HCT116 (cell line): ENCODE measurements around the gene DYNLRB1. TPM values are rescaled to one million over a fixed set of nuclear protein-coding genes. Genes with fewer than 3 reads are reported as not detected.

Experiments used
- ATAC-seq: fragments of 200-7000 bp; cut with Tn5 transposase; 2 replicates; pipeline ENCODE4 v1.9.1; 2020; ENCODE audit warnings: mild to moderate bottlenecking, moderate library complexity
- BruUV-seq: library from RNA; stranded (reverse); fragments of 400-500 nt; replicated peaks from 2 replicates; lab custom pipeline; 2021; lab: Mats Ljungman, UMichigan
- CTCF ChIA-PET: fragments of 300-600 bp; sonication (Branson Sonifier 250); formaldehyde crosslinking; loops from one replicate; lab custom pipeline; 2021; ENCODE audit warnings: antibody characterized with exemption; lab: Charles Lee
- POLR2A ChIA-PET: fragments of 300-600, 350-600 bp; sonication (Branson Sonifier 250); formaldehyde crosslinking; loops from one replicate; lab custom pipeline; 2021; ENCODE audit warnings: antibody characterized with exemption; lab: Charles Lee
- RAD21 ChIA-PET, 2 experiments: fragments of 300-600 bp; sonication (Branson Sonifier 250); formaldehyde crosslinking; loops; one replicate each; lab custom pipeline; 2023; ENCODE audit warnings: low total read pairs in 2 of 2; ENCODE audit not compliant: uncharacterized antibody in 2 of 2, unreplicated experiment in 2 of 2, low non-redundant PET in 1 of 2; lab: Charles Lee
- DNase-seq: peaks from one replicate; pipeline ENCODE4 v3.0.0-alpha.2; 2010; ENCODE audit warnings: low read depth, low spot score
- H2AFZ ChIP-seq: fragments of 200-600 bp; shearing (Covaris generic), sonication (generic); 2 replicates; pipeline ENCODE4 v1.6.1; 2017; ENCODE audit warnings: low read depth, mixed run types, mixed read lengths, antibody characterized with exemption, low read length; ENCODE audit not compliant: poor library complexity, severe bottlenecking
- H3K27ac ChIP-seq: 2 replicates; pipeline ENCODE4 v1.5.1; 2012; ENCODE audit warnings: low read depth, low read length
- H3K27me3 ChIP-seq: fragments of 200-600 bp; sonication (generic); 2 replicates; pipeline ENCODE4 v1.6.1; 2016; ENCODE audit warnings: mixed run types, low read length, mixed read lengths; ENCODE audit not compliant: insufficient read depth
- H3K36me3 ChIP-seq, 2 experiments: fragments of 200-500 bp in 1 of 2; fragments of 200-600 bp in 1 of 2; sonication (Bioruptor generic) in 1 of 2; sonication (generic) in 1 of 2; 2 replicates each; pipeline versions ENCODE4 v1.5.1 to v1.6.1; 2014 to 2016; ENCODE audit warnings: low read length in 2 of 2, inconsistent platforms in 1 of 2, mixed read lengths in 1 of 2, mixed run types in 1 of 2; ENCODE audit not compliant: insufficient read depth in 2 of 2, control insufficient read depth in 1 of 2
- H3K4me1 ChIP-seq, 2 experiments: fragments of 200-600 bp in 1 of 2; sonication (generic) in 1 of 2; 2 replicates each; pipeline versions ENCODE4 v1.5.1 to v1.6.1; 2012 to 2017; ENCODE audit warnings: low read length in 2 of 2, inconsistent platforms in 1 of 2, mild to moderate bottlenecking in 1 of 2, mixed read lengths in 1 of 2, mixed run types in 1 of 2, moderate library complexity in 1 of 2; ENCODE audit not compliant: insufficient read depth in 2 of 2, control insufficient read depth in 1 of 2
- H3K4me2 ChIP-seq: fragments of 200-600 bp; sonication (generic); 2 replicates; pipeline ENCODE4 v1.6.1; 2017; ENCODE audit warnings: mixed run types, low read length, mixed read lengths
- H3K4me3 ChIP-seq, 2 experiments: fragments of 200-600 bp in 1 of 2; sonication (generic) in 1 of 2; replicated peaks in 1 of 2; 2 replicates each; pipeline ENCODE4 v1.5.1; 2011 to 2016; ENCODE audit warnings: low read length in 2 of 2, control low read depth in 1 of 2, low read depth in 1 of 2, mild to moderate bottlenecking in 1 of 2, mixed read lengths in 1 of 2, mixed run types in 1 of 2
- H3K79me2 ChIP-seq: fragments of 200-600 bp; sonication (generic); 2 replicates; pipeline ENCODE4 v1.6.1; 2017; ENCODE audit warnings: mild to moderate bottlenecking, mixed run types, low read length, moderate library complexity, mixed read lengths; ENCODE audit not compliant: insufficient read depth
- H3K9ac ChIP-seq: fragments of 200-600 bp; sonication (generic); 2 replicates; pipeline ENCODE4 v1.6.1; 2016; ENCODE audit warnings: low read length, mixed read lengths
- H3K9me2 ChIP-seq: fragments of 200-600 bp; sonication (generic), shearing (Covaris generic); 2 replicates; pipeline ENCODE4 v1.6.1; 2017; ENCODE audit warnings: mixed run types, mild to moderate bottlenecking, moderate library complexity; ENCODE audit not compliant: insufficient read depth
- H3K9me3 ChIP-seq, 2 experiments: fragments of 200-500 bp in 1 of 2; fragments of 200-600 bp in 1 of 2; sonication (Bioruptor generic) in 1 of 2; sonication (generic) in 1 of 2; 2 replicates each; pipeline ENCODE4 v1.6.1; 2014 to 2017; ENCODE audit warnings: low read length in 2 of 2, mixed read lengths in 2 of 2, inconsistent platforms in 1 of 2, low read depth in 1 of 2, mild to moderate bottlenecking in 1 of 2, mixed run types in 1 of 2, moderate library complexity in 1 of 2; ENCODE audit not compliant: control insufficient read depth in 1 of 2, insufficient read depth in 1 of 2
- H4K20me1 ChIP-seq: fragments of 200-600 bp; sonication (generic), shearing (Covaris generic); 2 replicates; pipeline ENCODE4 v1.6.1; 2017; ENCODE audit warnings: mixed run types, mild to moderate bottlenecking, moderate library complexity; ENCODE audit not compliant: insufficient read depth
- CBX3 ChIP-seq: IDR thresholded peaks from 2 replicates; pipeline ENCODE4 v1.6.1; 2012; ENCODE audit warnings: low read depth
- CEBPB ChIP-seq: IDR thresholded peaks from 2 replicates; pipeline ENCODE4 v1.6.1; 2012; ENCODE audit warnings: low read depth
- EZH2 ChIP-seq: fragments of 200-600 bp; sonication (generic); IDR thresholded peaks from 2 replicates; pipeline ENCODE4 v1.6.1; 2017; ENCODE audit warnings: antibody characterized with exemption, mixed run types
- EZH2phosphoT487 ChIP-seq: fragments of 200-600 bp; IDR thresholded peaks from 2 replicates; pipeline ENCODE4 v1.6.1; 2018; ENCODE audit warnings: antibody characterized with exemption, borderline replicate concordance
- JUND ChIP-seq: IDR thresholded peaks from 2 replicates; pipeline ENCODE4 v1.6.1; 2012
- POLR2A ChIP-seq: IDR thresholded peaks from 2 replicates; pipeline ENCODE4 v1.7.0; 2011; ENCODE audit warnings: borderline replicate concordance; ENCODE audit not compliant: insufficient read depth, insufficient read length; ENCODE audit errors: extremely low read depth
- POLR2AphosphoS5 ChIP-seq: IDR thresholded peaks from 2 replicates; pipeline ENCODE4 v1.6.1; 2011; ENCODE audit warnings: mild to moderate bottlenecking, low read depth, low read length, moderate library complexity
- SP1 ChIP-seq: IDR thresholded peaks from 2 replicates; pipeline ENCODE4 v1.6.1; 2012; ENCODE audit warnings: low read depth
- SRF ChIP-seq: IDR thresholded peaks from 2 replicates; pipeline ENCODE4 v1.6.1; 2012; ENCODE audit warnings: low read depth
- TCF7L2 ChIP-seq: IDR thresholded peaks from 2 replicates; pipeline ENCODE4 v1.7.0; 2011; ENCODE audit warnings: borderline replicate concordance, inconsistent platforms; ENCODE audit not compliant: insufficient read depth, insufficient read length; ENCODE audit errors: extremely low read depth
- YY1 ChIP-seq: IDR thresholded peaks from 2 replicates; pipeline ENCODE4 v1.6.1; 2011; ENCODE audit warnings: low read length, low read depth, moderate library complexity, mild to moderate bottlenecking; ENCODE audit not compliant: insufficient replicate concordance; ENCODE audit errors: extremely low read depth
- ZFX ChIP-seq: fragments of 450-650 bp; IDR thresholded peaks from 2 replicates; pipeline ENCODE4 v1.6.1; 2017
- ZNF274 ChIP-seq: fragments of 200-500 bp; sonication (Bioruptor generic); IDR thresholded peaks from 2 replicates; pipeline ENCODE4 v1.6.1; 2014; ENCODE audit warnings: mild to moderate bottlenecking, low read depth, low read length, inconsistent platforms
- intact Hi-C: fragments of 100-400 bp; cut with micrococcal nuclease; formaldehyde crosslinking; loops from 2 replicates; pipeline ENCODE4 v1.10.0; 2022
- total RNA-seq: library from RNA; stranded (reverse); gene quantifications from one replicate; pipeline ENCODE4 v1.2.1, GENCODE V29; 2021; ENCODE audit not compliant: unreplicated experiment
- TF ChIP-seq, protein P1 (sequence below): IDR thresholded peaks from 2 replicates; pipeline ENCODE4 v1.6.1; 2012
- TF ChIP-seq, protein P2 (sequence below): IDR thresholded peaks from 2 replicates; pipeline ENCODE4 v1.6.1; 2012
- TF ChIP-seq, protein P3 (sequence below): IDR thresholded peaks from 2 replicates; pipeline ENCODE4 v1.6.1; 2011; ENCODE audit warnings: mild to moderate bottlenecking, low read length, moderate library complexity; ENCODE audit not compliant: insufficient replicate concordance; ENCODE audit errors: extremely low read depth
- TF ChIP-seq, protein P4 (sequence below), 3 experiments: fragments of 200-600 bp in 1 of 3; sonication (generic) in 1 of 3; IDR thresholded peaks in 2 of 3; conservative IDR thresholded peaks in 1 of 3; 2 replicates each; pipeline ENCODE4 v1.5.1; 2012 to 2017; ENCODE audit warnings: low read depth in 2 of 3, low read length in 2 of 3, antibody characterized with exemption in 1 of 3, borderline replicate concordance in 1 of 3, control low read depth in 1 of 3, mild to moderate bottlenecking in 1 of 3, mixed read lengths in 1 of 3, mixed run types in 1 of 3, moderate library complexity in 1 of 3; ENCODE audit not compliant: insufficient read depth in 1 of 3

Gene DYNLRB1
- total RNA-seq, 1 experiment from 2014 or later: 106 TPM

DNA sequence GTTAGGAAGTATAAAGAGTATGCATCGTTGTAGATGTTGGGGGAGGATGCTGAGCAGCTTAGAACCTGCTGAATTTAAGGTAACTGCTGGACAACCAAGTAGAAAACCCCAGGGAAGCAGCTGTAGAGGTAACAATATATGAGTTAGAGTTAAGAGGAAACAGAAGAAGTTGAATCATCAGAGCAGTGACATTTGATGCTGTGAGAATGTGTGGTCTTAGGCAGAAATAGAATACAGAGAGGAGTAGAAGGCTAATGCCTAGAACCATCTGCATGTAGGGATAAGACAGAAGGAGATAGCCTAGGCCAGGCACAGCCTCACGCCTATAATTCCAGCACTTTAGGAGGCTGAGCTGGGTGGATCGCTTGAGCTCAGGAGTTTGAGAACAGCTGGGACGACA is 22.6 kb upstream of the DYNLRB1 start:
- ATAC-seq (no peak), DNase-seq (no peak)
- peaks cover 0 to 7% of the 10 kb centered on the region in 2 experiments; a peak in 2 of 4 replicates for H3K4me1 ChIP-seq
- POLR2A ChIA-PET: no interaction called here
- BruUV-seq: no TSS peak
- RAD21 ChIA-PET: no interaction called here
- TF ChIP-seq ZNF274 (no peak), YY1 (no peak), POLR2AphosphoS5 (no peak), EZH2 (no peak), EZH2phosphoT487 (no peak), JUND (no peak), SP1 (no peak), POLR2A (no peak), ZFX (no peak)
- TF ChIP-seq, protein P1, sequence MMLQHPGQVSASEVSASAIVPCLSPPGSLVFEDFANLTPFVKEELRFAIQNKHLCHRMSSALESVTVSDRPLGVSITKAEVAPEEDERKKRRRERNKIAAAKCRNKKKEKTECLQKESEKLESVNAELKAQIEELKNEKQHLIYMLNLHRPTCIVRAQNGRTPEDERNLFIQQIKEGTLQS: no peak
- peaks cover 21% of the 10 kb centered on the region for H3K79me2 ChIP-seq
- no peak overlapping the region for H3K4me3 ChIP-seq
- no peaks in the 10 kb centered on the region for H3K9me3 ChIP-seq
- intact Hi-C loops: no loop called here
- peaks cover 2% of the 10 kb centered on the region; the same call in 1 of the 2 replicates for H4K20me1 ChIP-seq
- H3K27ac ChIP-seq: no peak overlapping the region
- CTCF ChIA-PET: no interaction called here
- H3K9me2 ChIP-seq: no peaks in the 10 kb centered on the region
- H3K4me2 ChIP-seq: no peak overlapping the region
- no peaks in the 10 kb centered on the region for H3K27me3 ChIP-seq
- H2AFZ ChIP-seq: no peak overlapping the region
- no peak overlapping the region for H3K9ac ChIP-seq
- H3K36me3 ChIP-seq: peaks cover 22 to 47% of the 10 kb centered on the region in 2 experiments

DNA sequence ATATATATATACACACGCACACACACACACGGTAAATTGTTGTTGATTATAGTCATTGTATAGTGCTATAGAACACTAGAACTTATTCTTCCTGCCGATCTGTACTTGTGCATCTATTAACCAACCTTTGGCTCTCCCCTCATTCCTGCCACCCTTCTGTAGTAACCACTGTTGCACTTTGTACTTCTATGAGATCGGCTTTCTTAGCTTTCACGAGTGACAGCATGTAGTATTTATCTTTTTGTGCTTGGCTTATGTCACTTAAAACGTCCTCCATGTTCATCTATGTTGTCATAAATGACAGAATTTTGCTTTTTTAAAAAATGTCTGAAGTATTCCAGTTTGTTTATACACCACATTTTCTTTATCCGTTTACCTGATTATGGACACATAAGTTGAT is 20.9 kb upstream of the DYNLRB1 start:
- intact Hi-C loops: no loop called here
- Histone ChIP-seq H3K4me2 (no peak overlapping the region), H3K9me3 (no peaks in the 10 kb centered on the region), H3K4me3 (no peak overlapping the region), H3K4me1 (peaks cover 0 to 7% of the 10 kb centered on the region in 2 experiments; a peak in 2 of 4 replicates), H3K36me3 (peaks cover 13 to 37% of the 10 kb centered on the region in 2 experiments; a peak in 3 of 4 replicates), H3K9ac (no peak overlapping the region), H3K27ac (no peak overlapping the region), H3K79me2 (peaks cover 33% of the 10 kb centered on the region), H3K9me2 (no peaks in the 10 kb centered on the region), H2AFZ (no peak overlapping the region), H4K20me1 (peaks cover 2% of the 10 kb centered on the region; the same call in 1 of the 2 replicates), H3K27me3 (no peaks in the 10 kb centered on the region)
- ChIA-PET POLR2A (no interaction called here), RAD21 (no interaction called here), CTCF (no interaction called here)
- BruUV-seq: no TSS peak
- no peak for ATAC-seq
- no peak for DNase-seq
- TF ChIP-seq, protein P2, sequence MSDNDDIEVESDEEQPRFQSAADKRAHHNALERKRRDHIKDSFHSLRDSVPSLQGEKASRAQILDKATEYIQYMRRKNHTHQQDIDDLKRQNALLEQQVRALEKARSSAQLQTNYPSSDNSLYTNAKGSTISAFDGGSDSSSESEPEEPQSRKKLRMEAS: no peak
- TF ChIP-seq TCF7L2: no peak
- TF ChIP-seq, protein P1: no peak
- no peak for TF ChIP-seq SP1
- no peak for TF ChIP-seq ZNF274
- no peak for TF ChIP-seq CBX3
- TF ChIP-seq, protein P3, sequence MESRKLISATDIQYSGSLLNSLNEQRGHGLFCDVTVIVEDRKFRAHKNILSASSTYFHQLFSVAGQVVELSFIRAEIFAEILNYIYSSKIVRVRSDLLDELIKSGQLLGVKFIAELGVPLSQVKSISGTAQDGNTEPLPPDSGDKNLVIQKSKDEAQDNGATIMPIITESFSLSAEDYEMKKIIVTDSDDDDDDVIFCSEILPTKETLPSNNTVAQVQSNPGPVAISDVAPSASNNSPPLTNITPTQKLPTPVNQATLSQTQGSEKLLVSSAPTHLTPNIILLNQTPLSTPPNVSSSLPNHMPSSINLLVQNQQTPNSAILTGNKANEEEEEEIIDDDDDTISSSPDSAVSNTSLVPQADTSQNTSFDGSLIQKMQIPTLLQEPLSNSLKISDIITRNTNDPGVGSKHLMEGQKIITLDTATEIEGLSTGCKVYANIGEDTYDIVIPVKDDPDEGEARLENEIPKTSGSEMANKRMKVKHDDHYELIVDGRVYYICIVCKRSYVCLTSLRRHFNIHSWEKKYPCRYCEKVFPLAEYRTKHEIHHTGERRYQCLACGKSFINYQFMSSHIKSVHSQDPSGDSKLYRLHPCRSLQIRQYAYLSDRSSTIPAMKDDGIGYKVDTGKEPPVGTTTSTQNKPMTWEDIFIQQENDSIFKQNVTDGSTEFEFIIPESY: no peak
- TF ChIP-seq, protein P4, sequence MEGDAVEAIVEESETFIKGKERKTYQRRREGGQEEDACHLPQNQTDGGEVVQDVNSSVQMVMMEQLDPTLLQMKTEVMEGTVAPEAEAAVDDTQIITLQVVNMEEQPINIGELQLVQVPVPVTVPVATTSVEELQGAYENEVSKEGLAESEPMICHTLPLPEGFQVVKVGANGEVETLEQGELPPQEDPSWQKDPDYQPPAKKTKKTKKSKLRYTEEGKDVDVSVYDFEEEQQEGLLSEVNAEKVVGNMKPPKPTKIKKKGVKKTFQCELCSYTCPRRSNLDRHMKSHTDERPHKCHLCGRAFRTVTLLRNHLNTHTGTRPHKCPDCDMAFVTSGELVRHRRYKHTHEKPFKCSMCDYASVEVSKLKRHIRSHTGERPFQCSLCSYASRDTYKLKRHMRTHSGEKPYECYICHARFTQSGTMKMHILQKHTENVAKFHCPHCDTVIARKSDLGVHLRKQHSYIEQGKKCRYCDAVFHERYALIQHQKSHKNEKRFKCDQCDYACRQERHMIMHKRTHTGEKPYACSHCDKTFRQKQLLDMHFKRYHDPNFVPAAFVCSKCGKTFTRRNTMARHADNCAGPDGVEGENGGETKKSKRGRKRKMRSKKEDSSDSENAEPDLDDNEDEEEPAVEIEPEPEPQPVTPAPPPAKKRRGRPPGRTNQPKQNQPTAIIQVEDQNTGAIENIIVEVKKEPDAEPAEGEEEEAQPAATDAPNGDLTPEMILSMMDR (IDR thresholded peaks at IDR 0.05 in 2 of 3, conservative IDR thresholded peaks at IDR 0.05 in 1 of 3; ENCODE audit: borderline replicate concordance in 1 of 3, insufficient read depth in 1 of 3, low read depth in 2 of 3, low read length in 2 of 3): no peak
- no peak for TF ChIP-seq SRF
- no peak for TF ChIP-seq CEBPB
- no peak for TF ChIP-seq POLR2A
